ENCODE data around the gene PARP15. TPM values are rescaled to one million over a fixed set of nuclear protein-coding genes. Genes with fewer than 3 reads are reported as not detected.
A peak's percentile ranks its signal among the peaks of the same experiment; 100 is the strongest.

PARP15 gene
- total RNA-seq, 2 donors from 2014 or later = 0.52 TPM; not detected in 1

DNA sequence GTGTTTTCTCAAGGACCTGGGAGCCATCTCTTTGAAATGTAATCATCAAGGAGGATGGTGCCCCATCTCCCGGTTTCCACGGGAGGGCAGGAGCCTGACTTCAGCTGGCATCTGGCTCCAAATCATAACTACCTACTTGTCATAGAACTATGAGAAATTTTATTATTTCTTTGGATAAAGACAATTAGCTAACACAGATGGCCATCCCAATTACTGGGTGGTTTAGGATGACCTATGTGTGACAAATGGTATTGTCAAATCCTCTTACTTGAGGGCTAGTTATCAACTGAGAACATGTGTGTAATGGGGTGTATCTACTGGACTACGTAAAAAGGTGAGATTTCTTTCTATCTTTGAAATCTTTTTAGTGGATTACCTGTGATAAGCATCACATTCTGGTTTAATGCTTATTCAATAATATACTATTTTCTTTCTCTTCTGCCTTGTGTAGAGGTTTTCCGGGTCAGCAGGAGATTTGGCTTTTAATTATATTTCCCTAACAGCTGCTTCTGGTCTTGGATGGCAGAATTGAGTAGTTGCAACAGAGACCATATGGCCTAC, 87.9 kb downstream of the PARP15 start:
- WGBS, 2 donors = 70 to 84% methylated on average over 4 of the region's 4 CpGs
- H3K4me3 ChIP-seq = no peak overlapping the region
- peaks cover 6% of the 10 kb centered on the region for H3K4me1 ChIP-seq
- ATAC-seq = no peak
- DNase-seq = no peak
- TF ChIP-seq POLR2A (IDR thresholded peaks at IDR 0.05) = no peak
- TF ChIP-seq CTCF (IDR thresholded peaks at IDR 0.05) = no peak
- intact Hi-C loops (cut with DNase I) = no loop called here
- no peaks in the 10 kb centered on the region for H3K27me3 ChIP-seq
- no peak overlapping the region for H3K27ac ChIP-seq
- no peaks in the 10 kb centered on the region for H3K9me3 ChIP-seq
- H3K36me3 ChIP-seq (replicated peaks in 1 of 2; ENCODE audit: insufficient read depth in 1 of 2, low read depth in 2 of 2) = no peaks in the 10 kb centered on the region

- H3K27ac ChIP-seq = no peak overlapping the region
- H3K4me1 ChIP-seq = peaks cover 6% of the 10 kb centered on the region
- intact Hi-C loops (cut with DNase I) = no loop called here
- H3K9me3 ChIP-seq = no peaks in the 10 kb centered on the region
- H3K4me3 ChIP-seq = no peak overlapping the region
- ATAC-seq (no peak), DNase-seq (no peak)
- no peaks in the 10 kb centered on the region for H3K27me3 ChIP-seq
- no peaks in the 10 kb centered on the region for H3K36me3 ChIP-seq (replicated peaks in 1 of 2; ENCODE audit: insufficient read depth in 1 of 2, low read depth in 2 of 2)
- TF ChIP-seq CTCF (IDR thresholded peaks at IDR 0.05) (no peak), POLR2A (IDR thresholded peaks at IDR 0.05) (no peak)
Measured at GRCh38 chr3:122665881-122666280, 88.4 kb downstream of the PARP15 start.

DNA sequence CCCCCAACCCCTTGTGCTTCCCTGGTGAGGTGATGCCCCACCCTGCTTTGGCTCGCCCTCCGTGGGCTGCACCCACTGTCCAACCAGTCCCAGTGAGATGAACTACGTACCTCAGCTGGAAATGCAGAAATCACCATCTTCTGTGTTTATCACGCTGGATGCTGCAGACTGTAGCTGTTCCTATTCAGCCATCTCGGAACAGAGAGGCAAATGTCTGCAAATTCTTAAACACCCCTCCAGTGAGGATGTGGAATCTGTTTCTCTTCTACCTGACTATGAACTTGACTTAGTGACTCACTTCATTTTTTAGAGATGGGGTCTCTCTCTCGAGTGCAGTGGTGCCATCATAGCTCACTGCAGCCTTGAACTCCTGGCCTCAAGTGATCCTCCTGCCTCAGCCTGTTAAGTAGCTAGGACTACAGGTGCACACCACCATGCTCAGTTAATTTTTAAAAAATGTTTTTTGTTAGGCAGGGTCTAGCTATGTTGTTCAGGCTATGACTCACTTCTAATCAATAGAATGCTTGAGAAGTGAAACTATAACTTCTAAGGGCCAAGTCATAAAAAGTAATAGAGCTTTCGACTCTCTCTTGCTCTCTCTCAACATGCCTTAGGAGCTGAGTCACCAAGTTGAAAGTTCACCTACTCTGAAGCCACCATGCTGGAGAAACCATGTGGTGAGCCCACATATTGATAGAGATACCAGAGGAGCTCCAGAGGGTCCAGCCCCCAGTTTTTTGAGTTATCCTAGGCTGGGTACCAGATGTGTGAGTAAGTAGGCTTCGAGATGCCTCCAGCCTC, 91.7 kb downstream of the PARP15 start:
- peak; percentile 81 for ATAC-seq
- 77 to 78% methylated on average over 6 to 8 of the region's 8 CpGs for WGBS, 2 donors
- Histone ChIP-seq H3K4me3 (no peak overlapping the region), H3K4me1 (peaks cover 6% of the 10 kb centered on the region), H3K27ac (no peak overlapping the region), H3K36me3 (replicated peaks in 1 of 2; ENCODE audit: insufficient read depth in 1 of 2, low read depth in 2 of 2) (no peaks in the 10 kb centered on the region), H3K9me3 (no peaks in the 10 kb centered on the region), H3K27me3 (no peaks in the 10 kb centered on the region)
- TF ChIP-seq POLR2A (IDR thresholded peaks at IDR 0.05) (no peak), CTCF (IDR thresholded peaks at IDR 0.05) (no peak)
- no peak for DNase-seq
- intact Hi-C loops (cut with DNase I) = no loop called here

DNA sequence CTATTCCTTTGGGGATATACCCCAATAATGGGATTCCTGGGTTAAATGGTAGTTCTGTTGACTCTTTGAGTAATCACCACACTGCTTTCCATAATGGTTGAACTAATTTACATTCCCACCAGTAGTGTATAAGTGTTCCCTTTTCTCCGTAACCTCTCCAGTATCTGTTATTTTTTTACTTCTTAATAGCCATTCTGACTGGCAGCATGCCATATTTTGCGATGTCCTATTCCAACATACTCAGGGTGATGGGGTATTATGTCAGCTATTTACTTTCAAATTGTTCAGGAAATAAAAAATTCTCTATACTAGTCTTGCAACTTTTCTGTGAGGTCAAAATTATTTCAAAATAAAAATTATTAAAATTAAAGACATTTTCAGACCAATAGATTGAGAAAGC, 94.1 kb downstream of the PARP15 start:
- WGBS, 2 donors = 41 to 62% methylated on average over 2 of the region's 2 CpGs
- no peak for TF ChIP-seq POLR2A (IDR thresholded peaks at IDR 0.05)
- no peak overlapping the region for H3K4me3 ChIP-seq
- peaks cover 6% of the 10 kb centered on the region for H3K4me1 ChIP-seq
- no peaks in the 10 kb centered on the region for H3K36me3 ChIP-seq (replicated peaks in 1 of 2; ENCODE audit: insufficient read depth in 1 of 2, low read depth in 2 of 2)
- DNase-seq = peak in 1 of 4 donors; percentile 24
- ATAC-seq = no peak
- no peaks in the 10 kb centered on the region for H3K9me3 ChIP-seq
- H3K27ac ChIP-seq = no peak overlapping the region
- no peaks in the 10 kb centered on the region for H3K27me3 ChIP-seq
- intact Hi-C loops (cut with DNase I) = no loop called here

GRCh38 chr3:122674339-122674738, 96.9 kb downstream of the PARP15 start:
- Histone ChIP-seq H3K4me3 (no peak overlapping the region), H3K4me1 (peaks cover 10% of the 10 kb centered on the region), H3K27me3 (no peaks in the 10 kb centered on the region), H3K27ac (no peak overlapping the region), H3K36me3 (replicated peaks in 1 of 2; ENCODE audit: insufficient read depth in 1 of 2, low read depth in 2 of 2) (no peaks in the 10 kb centered on the region), H3K9me3 (no peaks in the 10 kb centered on the region)
- intact Hi-C loops (cut with DNase I) = no loop called here
- 63 to 79% methylated on average over 3 of the region's 3 CpGs for WGBS, 2 donors
- ATAC-seq = no peak
- DNase-seq = no peak
- no peak for TF ChIP-seq CTCF (IDR thresholded peaks at IDR 0.05)
- TF ChIP-seq POLR2A (IDR thresholded peaks at IDR 0.05) = no peak
